ENCODE measurements around the gene LUC7L.

DNA sequence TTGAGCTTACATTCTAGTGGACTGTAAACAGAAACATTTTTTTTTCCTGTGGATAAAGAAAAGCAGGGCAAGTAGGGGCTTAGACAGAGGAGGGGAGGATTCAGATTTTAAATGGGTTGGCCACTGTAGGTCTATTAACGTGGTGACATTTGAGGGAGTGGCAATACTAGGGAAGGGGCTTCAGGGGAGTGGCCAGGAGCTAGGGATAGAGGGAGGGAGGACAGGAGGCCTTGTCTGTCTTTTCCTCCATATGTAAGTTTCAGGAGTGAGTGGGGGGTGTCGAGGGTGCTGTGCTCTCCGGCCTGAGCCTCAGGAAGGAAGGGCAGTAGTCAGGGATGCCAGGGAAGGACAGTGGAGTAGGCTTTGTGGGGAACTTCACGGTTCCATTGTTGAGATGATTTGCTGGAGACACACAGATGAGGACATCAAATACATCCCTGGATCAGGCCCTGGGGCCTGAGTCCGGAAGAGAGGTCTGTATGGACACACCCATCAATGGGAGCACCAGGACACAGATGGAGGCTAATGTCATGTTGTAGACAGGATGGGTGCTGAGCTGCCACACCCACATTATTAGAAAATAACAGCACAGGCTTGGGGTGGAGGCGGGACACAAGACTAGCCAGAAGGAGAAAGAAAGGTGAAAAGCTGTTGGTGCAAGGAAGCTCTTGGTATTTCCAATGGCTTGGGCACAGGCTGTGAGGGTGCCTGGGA is 70.0 kb downstream of the LUC7L start:
- TF ChIP-seq POLR2A (IDR thresholded peaks at IDR 0.05; ENCODE audit: extremely low read depth, insufficient read length) (no peak), MYC (IDR thresholded peaks at IDR 0.05; ENCODE audit: low read depth, low read length) (no peak)
- TF ChIP-seq, protein P1, sequence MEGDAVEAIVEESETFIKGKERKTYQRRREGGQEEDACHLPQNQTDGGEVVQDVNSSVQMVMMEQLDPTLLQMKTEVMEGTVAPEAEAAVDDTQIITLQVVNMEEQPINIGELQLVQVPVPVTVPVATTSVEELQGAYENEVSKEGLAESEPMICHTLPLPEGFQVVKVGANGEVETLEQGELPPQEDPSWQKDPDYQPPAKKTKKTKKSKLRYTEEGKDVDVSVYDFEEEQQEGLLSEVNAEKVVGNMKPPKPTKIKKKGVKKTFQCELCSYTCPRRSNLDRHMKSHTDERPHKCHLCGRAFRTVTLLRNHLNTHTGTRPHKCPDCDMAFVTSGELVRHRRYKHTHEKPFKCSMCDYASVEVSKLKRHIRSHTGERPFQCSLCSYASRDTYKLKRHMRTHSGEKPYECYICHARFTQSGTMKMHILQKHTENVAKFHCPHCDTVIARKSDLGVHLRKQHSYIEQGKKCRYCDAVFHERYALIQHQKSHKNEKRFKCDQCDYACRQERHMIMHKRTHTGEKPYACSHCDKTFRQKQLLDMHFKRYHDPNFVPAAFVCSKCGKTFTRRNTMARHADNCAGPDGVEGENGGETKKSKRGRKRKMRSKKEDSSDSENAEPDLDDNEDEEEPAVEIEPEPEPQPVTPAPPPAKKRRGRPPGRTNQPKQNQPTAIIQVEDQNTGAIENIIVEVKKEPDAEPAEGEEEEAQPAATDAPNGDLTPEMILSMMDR (IDR thresholded peaks at IDR 0.05; ENCODE audit: low read depth, low read length), result no peak
- TF ChIP-seq, protein P2, sequence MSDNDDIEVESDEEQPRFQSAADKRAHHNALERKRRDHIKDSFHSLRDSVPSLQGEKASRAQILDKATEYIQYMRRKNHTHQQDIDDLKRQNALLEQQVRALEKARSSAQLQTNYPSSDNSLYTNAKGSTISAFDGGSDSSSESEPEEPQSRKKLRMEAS (IDR thresholded peaks at IDR 0.05; ENCODE audit: low read depth, low read length), result no peak
